GM19455 (cell line): ENCODE data around the gene NBEA.
"Not testable (repeated sequence)": the region's sequence is repeated elsewhere in the genome, so short reads cannot be mapped to it uniquely, and the experiment has no call there.

Experiments used
- ATAC-seq: cut with Tn5 transposase; IDR thresholded peaks from one replicate; pipeline ENCODE4 v1.9.1; 2021; ENCODE audit not compliant: unreplicated experiment

Gene NBEA

GRCh38 chr13:34944274-34944634 lies 2.2 kb downstream of the NBEA start:
- no peak for ATAC-seq

GRCh38 chr13:34944751-34945150 lies 2.7 kb downstream of the NBEA start:
- no peak for ATAC-seq

GRCh38 chr13:34951528-34951927 lies 9.5 kb downstream of the NBEA start:
- no peak for ATAC-seq

- ATAC-seq: no peak
These were observed 17.4 kb downstream of the NBEA start for GRCh38 chr13:34959489-34959888.

GRCh38 chr13:34964558-34964957 lies 22.5 kb downstream of the NBEA start:
- ATAC-seq: no peak

GRCh38 chr13:34967851-34968562 lies 25.9 kb downstream of the NBEA start:
- no peak for ATAC-seq

GRCh38 chr13:34969539-34969938 lies 27.5 kb downstream of the NBEA start:
- ATAC-seq: not testable (repeated sequence)

- no peak for ATAC-seq
These were observed 28.9 kb downstream of the NBEA start for GRCh38 chr13:34970961-34971360.

- ATAC-seq: no peak
These were observed 29.4 kb downstream of the NBEA start for GRCh38 chr13:34971473-34971872.

GRCh38 chr13:34985199-34985598 lies 43.1 kb downstream of the NBEA start:
- ATAC-seq: not testable (repeated sequence)

GRCh38 chr13:34988330-34988791 lies 46.3 kb downstream of the NBEA start:
- no peak for ATAC-seq

- no peak for ATAC-seq
These were observed 48.5 kb downstream of the NBEA start for GRCh38 chr13:34990399-34991214.

GRCh38 chr13:34993470-34993869 lies 51.4 kb downstream of the NBEA start:
- no peak for ATAC-seq

- ATAC-seq: not testable (repeated sequence)
These were observed 61.7 kb downstream of the NBEA start for GRCh38 chr13:35003734-35004133.

GRCh38 chr13:35005051-35005450 lies 63.0 kb downstream of the NBEA start:
- no peak for ATAC-seq

- ATAC-seq: no peak
These were observed 72.6 kb downstream of the NBEA start for GRCh38 chr13:35014606-35015213.

- no peak for ATAC-seq
These were observed 74.5 kb downstream of the NBEA start for GRCh38 chr13:35016362-35017112.

GRCh38 chr13:35025314-35025713 lies 83.2 kb downstream of the NBEA start:
- no peak for ATAC-seq

GRCh38 chr13:35028338-35028867 lies 86.3 kb downstream of the NBEA start:
- no peak for ATAC-seq

GRCh38 chr13:35039012-35039411 lies 96.9 kb downstream of the NBEA start:
- no peak for ATAC-seq

GRCh38 chr13:35046587-35046986 lies 104.5 kb downstream of the NBEA start:
- ATAC-seq: no peak
